Ovary (tissue), 3 donors: Measurements from ENCODE around the gene CLDN20.

Experiments used
- CTCF ChIP-seq, 3 donors: fragments of 450-650 bp in 2 of 3; fragments of 200-600 bp in 1 of 3; IDR thresholded peaks; one replicate each; pipeline versions ENCODE4 v1.5.1 to v1.8.0; 2016 to 2022; ENCODE audit warnings: antibody characterized with exemption in 3 of 3, mild to moderate bottlenecking in 1 of 3
- EP300 ChIP-seq: sonication (generic); formaldehyde crosslinking; IDR thresholded peaks from one replicate; pipeline ENCODE4 v1.6.1; 2017; ENCODE audit warnings: antibody characterized with exemption
- POLR2A ChIP-seq: fragments of 450-650 bp; IDR thresholded peaks from one replicate; pipeline ENCODE4 v1.6.1; 2017; ENCODE audit warnings: antibody characterized with exemption, mild to moderate bottlenecking, moderate library complexity
- donor health status: DM: no; HTN: no; CAD: no.

DNA sequence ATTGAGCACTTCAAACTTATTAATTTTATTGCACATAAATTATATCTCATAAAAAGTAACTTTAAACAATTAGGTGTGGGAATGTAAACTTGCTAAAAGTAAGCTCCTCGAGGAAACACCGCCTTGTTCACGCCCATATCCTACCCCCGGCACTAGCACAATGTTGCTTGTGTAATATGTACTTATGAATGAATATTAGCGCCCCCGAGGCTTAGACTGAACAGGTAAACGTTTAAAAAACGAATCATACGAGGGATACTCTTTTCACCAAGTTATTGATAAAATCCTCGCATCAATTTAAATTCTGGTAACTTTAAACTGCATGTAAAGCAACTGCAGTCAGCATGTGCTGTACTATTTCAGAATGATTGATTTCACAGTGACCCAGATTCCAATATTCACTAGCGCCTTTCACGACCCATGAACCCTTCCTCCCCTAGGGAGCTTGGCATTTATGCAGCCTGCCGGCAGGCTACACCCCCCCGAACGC lies 49.8 kb downstream of the CLDN20 start:
- no peak for TF ChIP-seq POLR2A
- TF ChIP-seq CTCF (IDR thresholded peaks at IDR 0.05), result no peak
- TF ChIP-seq EP300, result no peak
